Thyroid gland (tissue), 4 donors: ENCODE results near the gene ARID3A. TPM values are rescaled to one million over a fixed set of nuclear protein-coding genes. Genes with fewer than 3 reads are reported as not detected.
"Not testable (repeated sequence)": the region's sequence is repeated elsewhere in the genome, so short reads cannot be mapped to it uniquely, and the experiment has no call there.

Experiments
- DNase-seq, 2 donors: peaks; one replicate each; pipeline ENCODE4 v3.0.0-alpha.2; 2019
- H3K27ac ChIP-seq, 3 donors: fragments of 200-600 bp; sonication (generic); 1 replicate in 2 of 3; 2 replicates in 1 of 3; pipeline ENCODE4 v1.5.1; 2016 to 2019; ENCODE audit warnings: mild to moderate bottlenecking in 1 of 3, moderate library complexity in 1 of 3
- H3K27me3 ChIP-seq: fragments of 200-600 bp; sonication (generic); one replicate; pipeline ENCODE4 v1.5.1; 2019
- H3K36me3 ChIP-seq, 2 donors: fragments of 200-600 bp; sonication (generic); one replicate each; pipeline ENCODE4 v1.5.1; 2016 to 2019
- H3K4me1 ChIP-seq, 2 donors: fragments of 200-600 bp; sonication (generic); one replicate each; pipeline ENCODE4 v1.5.1; 2017 to 2019
- H3K4me3 ChIP-seq, 3 donors: fragments of 200-600 bp; sonication (generic); replicated peaks in 1 of 3; 1 replicate in 2 of 3; 2 replicates in 1 of 3; pipeline ENCODE4 v1.5.1; 2016; ENCODE audit warnings: mild to moderate bottlenecking in 1 of 3
- H3K9me3 ChIP-seq: fragments of 200-600 bp; sonication (generic); one replicate; pipeline ENCODE4 v1.5.1; 2017
- POLR2A ChIP-seq, 2 donors: fragments of 450-650 bp; IDR thresholded peaks; one replicate each; pipeline ENCODE4 v1.6.1; 2017; ENCODE audit warnings: antibody characterized with exemption in 2 of 2, mild to moderate bottlenecking in 2 of 2, moderate library complexity in 1 of 2
- WGBS, 2 donors: methylation state at CpG; one replicate each; pipeline ENCODE4 v1.1.5; 2017; 5-methylcytosine and 5-hydroxymethylcytosine counted together
- intact Hi-C: fragments of 100-400 bp; cut with DNase I; formaldehyde crosslinking; loops from one replicate; pipeline ENCODE4 v1.15.1; 2023
- total RNA-seq, 4 donors: library from RNA; depleted of rRNA; stranded (reverse); fragments of >200 nt; gene quantifications; one replicate each; pipeline ENCODE4 v1.2.3, GENCODE V29; 2016
- TF ChIP-seq, protein P1 (sequence below), 6 experiments: fragments of 200-600 bp in 3 of 6; fragments of 450-650 bp in 3 of 6; sonication (generic) in 3 of 6; IDR thresholded peaks; one replicate each; pipeline ENCODE4 v1.5.1; 2016 to 2019; ENCODE audit warnings: antibody characterized with exemption in 6 of 6, mild to moderate bottlenecking in 2 of 6, inconsistent platforms in 1 of 6, moderate library complexity in 1 of 6

ARID3A gene
- total RNA-seq, 4 donors from 2014 or later: 2.6 to 7.7 (median 3.9) TPM

DNA sequence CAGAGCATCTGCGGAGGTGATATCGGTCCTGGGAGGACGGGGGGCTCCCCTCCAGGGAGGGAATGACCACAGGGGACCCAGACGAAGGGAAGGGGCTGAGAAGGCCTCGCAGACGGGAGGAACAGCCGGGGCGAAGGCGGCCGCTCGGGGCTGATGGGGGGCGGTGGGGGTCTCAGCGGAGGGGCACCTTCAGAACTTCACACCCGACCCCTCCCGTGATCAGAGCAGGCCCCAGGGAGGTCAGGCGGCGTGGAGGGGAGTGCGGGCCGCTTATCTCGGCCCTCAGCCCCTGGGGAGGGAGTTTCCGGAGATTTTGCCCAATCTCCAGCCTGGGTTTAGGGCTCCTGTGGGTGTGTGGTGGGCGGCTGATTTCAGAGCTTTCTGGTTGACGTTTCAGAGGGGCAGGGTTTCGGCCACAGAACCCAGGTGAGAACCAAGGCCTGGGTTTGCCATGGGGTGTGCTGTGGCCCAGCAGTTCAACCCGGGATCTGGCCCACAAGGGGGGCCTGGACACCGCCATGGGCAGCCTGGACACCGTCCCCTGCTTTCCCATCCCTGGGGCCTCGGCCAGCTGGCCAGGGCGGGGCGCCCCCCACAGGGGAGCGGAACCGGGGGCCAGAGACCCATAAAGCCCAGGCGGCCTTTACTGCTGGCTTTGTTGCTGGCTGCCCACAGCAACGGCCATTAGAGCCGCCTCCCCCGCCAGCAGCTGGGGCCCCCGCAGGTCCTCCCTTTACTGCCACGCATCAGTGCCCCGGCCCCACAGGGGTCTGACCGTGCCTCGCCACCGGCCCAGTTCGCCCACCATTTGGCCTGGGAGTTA, 29.0 kb downstream of the ARID3A start:
- H3K27ac ChIP-seq: no peak overlapping the region
- no peak for TF ChIP-seq POLR2A (IDR thresholded peaks at IDR 0.05)
- TF ChIP-seq, protein P1, sequence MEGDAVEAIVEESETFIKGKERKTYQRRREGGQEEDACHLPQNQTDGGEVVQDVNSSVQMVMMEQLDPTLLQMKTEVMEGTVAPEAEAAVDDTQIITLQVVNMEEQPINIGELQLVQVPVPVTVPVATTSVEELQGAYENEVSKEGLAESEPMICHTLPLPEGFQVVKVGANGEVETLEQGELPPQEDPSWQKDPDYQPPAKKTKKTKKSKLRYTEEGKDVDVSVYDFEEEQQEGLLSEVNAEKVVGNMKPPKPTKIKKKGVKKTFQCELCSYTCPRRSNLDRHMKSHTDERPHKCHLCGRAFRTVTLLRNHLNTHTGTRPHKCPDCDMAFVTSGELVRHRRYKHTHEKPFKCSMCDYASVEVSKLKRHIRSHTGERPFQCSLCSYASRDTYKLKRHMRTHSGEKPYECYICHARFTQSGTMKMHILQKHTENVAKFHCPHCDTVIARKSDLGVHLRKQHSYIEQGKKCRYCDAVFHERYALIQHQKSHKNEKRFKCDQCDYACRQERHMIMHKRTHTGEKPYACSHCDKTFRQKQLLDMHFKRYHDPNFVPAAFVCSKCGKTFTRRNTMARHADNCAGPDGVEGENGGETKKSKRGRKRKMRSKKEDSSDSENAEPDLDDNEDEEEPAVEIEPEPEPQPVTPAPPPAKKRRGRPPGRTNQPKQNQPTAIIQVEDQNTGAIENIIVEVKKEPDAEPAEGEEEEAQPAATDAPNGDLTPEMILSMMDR (IDR thresholded peaks at IDR 0.05): no peak
- no peaks in the 10 kb centered on the region for H3K9me3 ChIP-seq
- DNase-seq: no peak
- no peak overlapping the region for H3K4me3 ChIP-seq
- peaks cover 11% of the 10 kb centered on the region in 2 donors for H3K4me1 ChIP-seq
- H3K36me3 ChIP-seq: no peaks in the 10 kb centered on the region
- H3K27me3 ChIP-seq: no peaks in the 10 kb centered on the region
- 73 to 76% methylated on average over 22 to 41 of the region's 43 CpGs for WGBS, 2 donors
- intact Hi-C loops: no loop called here

DNA sequence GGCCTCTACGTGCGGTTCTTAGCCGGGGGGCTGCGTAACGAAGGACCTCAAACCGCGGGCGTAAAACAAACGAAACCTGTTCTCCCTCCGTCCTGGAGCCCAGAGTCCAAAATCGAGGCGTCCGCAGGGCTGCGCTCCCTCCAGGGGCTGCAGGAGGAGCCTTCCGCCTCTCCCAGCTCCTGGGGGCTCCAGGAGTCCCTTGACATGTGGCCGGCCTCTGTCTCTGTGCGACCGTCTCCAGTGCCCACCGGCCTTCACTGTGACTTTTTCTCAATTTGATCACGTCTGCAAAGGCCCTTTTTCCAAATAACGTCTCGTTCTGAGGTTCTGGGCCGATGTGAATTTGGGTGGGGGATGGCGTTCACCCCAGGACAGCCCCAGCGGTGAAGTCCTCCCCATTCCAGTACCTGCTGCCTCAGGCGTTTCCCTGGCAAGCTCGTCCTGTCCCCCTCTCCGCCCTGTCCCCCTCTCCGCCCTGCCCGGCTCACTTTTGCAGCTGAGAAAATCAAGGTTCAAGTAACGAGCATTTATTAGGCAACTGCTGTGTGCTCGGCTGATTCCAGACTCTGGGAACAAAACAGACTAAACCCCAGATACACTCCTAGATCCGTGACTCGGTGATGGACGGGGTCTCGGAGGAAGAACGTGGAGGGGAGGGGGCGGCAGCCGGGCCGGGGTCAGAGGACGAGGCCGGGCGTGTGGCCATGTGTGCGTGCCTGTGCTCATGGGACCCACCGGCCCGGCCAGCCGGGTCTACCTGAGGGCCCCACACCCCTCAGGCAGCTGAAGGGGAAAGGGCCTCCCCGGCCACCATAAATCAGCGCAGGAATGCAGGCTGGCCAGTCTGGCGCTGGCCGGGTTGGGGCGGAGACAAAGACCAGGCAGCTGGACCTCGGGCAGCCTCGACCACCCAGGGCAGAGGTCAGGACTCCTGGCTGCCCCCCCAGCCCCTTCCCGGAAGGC, 30.2 kb downstream of the ARID3A start:
- Histone ChIP-seq H3K9me3 (no peaks in the 10 kb centered on the region), H3K27ac (no peak overlapping the region), H3K36me3 (no peaks in the 10 kb centered on the region), H3K4me1 (peaks cover 11% of the 10 kb centered on the region in 2 donors), H3K4me3 (no peak overlapping the region), H3K27me3 (no peaks in the 10 kb centered on the region)
- DNase-seq: no peak
- intact Hi-C loops: no loop called here
- WGBS, 2 donors: 83 to 87% methylated on average over 47 to 52 of the region's 55 CpGs
- TF ChIP-seq, protein P1 (IDR thresholded peaks at IDR 0.05): no peak
- TF ChIP-seq POLR2A (IDR thresholded peaks at IDR 0.05): no peak

DNA sequence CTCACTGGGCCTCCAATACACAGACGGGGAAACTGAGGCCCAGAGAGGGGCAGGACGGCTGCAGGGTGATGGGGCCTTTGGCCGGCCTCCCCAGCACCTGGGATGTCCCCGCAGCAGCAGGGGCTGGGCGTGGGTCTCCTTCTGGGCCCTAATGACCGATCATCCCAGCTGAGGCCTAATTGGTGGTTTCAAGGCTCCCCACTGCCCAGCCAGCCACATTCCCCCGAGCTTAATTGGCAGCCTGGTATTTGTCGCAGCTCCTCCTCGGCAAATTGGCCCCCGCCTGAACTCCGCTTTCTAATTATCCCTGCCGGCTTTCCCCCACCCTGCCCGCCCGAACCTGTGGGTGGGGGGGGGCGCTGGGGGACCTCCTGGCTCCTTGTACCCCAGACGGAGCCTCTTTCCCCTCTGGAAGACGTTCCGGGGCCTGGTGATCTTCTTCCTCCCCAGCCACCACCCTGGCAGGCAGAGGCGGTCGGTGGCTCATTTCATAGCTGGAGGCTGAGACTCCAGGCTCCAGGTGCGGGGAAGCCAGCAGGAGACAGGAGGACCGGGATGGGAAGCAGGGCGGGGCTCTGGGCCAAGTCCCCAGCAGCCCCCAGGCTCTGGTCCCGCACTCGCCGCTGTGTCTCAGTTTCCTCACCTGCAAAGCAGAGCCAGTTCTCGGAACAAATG, 31.1 kb downstream of the ARID3A start:
- no peak overlapping the region for H3K4me3 ChIP-seq
- intact Hi-C loops: no loop called here
- no peak for DNase-seq
- peaks cover 11% of the 10 kb centered on the region in 2 donors for H3K4me1 ChIP-seq
- no peak overlapping the region for H3K27ac ChIP-seq
- 65 to 69% methylated on average over 19 to 21 of the region's 27 CpGs for WGBS, 2 donors
- H3K36me3 ChIP-seq: no peaks in the 10 kb centered on the region
- no peaks in the 10 kb centered on the region for H3K9me3 ChIP-seq
- H3K27me3 ChIP-seq: no peaks in the 10 kb centered on the region
- TF ChIP-seq POLR2A (IDR thresholded peaks at IDR 0.05): no peak
- TF ChIP-seq, protein P1 (IDR thresholded peaks at IDR 0.05): no peak

DNA sequence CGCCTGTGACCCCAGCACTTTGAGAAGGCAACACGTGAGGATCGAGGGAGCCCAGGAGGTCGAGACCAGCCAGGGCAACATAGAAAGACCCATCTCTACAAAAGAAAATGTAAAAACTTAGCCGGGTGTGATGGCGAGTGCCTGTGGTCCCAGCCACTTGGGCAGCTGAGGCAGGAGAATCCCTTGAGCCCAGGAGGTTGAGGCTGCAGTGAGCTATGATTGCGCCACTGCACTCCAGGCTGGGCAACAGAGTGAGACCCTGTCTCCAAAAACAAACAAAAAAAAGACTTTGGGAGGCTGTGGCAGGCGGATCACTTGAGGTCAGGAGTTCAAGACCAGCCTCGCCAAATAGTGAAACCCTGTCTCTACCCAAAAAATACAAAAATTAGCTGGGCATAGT, 31.7 kb downstream of the ARID3A start:
- H3K9me3 ChIP-seq, H3K27me3 ChIP-seq, H3K4me1 ChIP-seq, DNase-seq, intact Hi-C loops, H3K27ac ChIP-seq, H3K4me3 ChIP-seq, H3K36me3 ChIP-seq: not testable (repeated sequence)
- 93 to 96% methylated on average over 9 of the region's 9 CpGs for WGBS, 2 donors
